GM04504 (cell line): ENCODE results near the gene GPR156.
"Not testable (repeated sequence)": the region's sequence is repeated elsewhere in the genome, so short reads cannot be mapped to it uniquely, and the experiment has no call there.

Experiments
- DNase-seq: peaks from one replicate; pipeline ENCODE4 v3.0.0-alpha.2; 2012; ENCODE audit warnings: low read depth

The GPR156 gene

DNA sequence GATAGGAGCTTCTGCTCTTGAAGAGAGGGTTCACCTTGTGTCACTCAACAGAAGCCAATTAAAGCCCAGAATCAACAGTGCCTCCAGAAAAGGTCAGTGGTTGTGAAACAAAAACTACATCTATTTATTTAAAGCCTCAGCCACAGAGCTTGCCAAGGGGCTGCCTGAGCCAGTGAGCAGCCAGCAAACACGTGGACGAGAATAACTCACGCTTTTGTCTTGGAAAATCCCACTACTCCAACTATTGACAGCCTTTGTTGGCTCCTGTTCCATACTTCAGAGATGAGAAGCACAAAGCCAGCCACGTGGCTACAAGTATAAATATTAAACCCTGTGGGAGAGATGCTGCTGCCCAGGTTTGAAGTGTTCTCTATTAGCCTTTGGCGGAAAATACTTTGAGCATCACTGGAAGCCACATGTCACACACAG, 10.3 kb downstream of the GPR156 start:
- DNase-seq, result no peak

DNA sequence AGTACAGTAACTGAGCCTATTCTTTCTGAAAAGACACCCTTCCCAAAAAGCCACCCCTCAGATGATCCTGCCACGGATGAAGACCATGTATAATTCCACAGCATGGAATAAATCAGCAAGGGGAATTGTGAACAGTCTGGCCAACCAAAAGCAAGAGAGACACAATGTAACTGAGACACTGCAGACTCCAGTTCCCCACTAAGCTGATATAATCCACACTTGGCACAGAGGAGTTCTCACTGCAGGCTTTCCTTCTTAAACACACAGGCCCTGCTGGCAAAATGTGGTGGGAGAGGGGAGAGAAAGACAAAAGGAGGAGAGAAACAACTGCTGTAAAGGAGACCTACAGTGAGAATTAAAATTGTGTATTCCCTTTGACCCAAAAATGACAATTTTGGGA, 12.7 kb downstream of the GPR156 start:
- no peak for DNase-seq

DNA sequence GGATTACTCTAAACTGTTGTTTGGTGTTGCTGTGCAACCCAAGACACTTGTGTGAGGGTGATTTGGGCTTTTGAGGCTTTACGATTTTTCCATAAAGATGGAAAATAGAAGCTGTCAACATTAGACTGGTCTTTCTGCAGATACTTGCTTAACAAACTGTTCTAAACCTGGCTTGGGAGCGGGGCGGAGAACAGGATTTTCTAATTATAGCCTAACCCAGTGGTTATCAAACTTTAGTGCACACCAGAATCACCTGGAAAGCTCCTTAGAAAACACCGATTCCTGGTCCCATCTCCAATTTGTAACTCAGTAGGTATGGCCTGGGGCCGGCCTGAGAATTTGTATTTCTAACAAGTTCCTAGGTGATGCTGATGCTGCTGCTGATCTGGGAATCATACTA, 19.0 kb downstream of the GPR156 start:
- DNase-seq, result no peak

DNA sequence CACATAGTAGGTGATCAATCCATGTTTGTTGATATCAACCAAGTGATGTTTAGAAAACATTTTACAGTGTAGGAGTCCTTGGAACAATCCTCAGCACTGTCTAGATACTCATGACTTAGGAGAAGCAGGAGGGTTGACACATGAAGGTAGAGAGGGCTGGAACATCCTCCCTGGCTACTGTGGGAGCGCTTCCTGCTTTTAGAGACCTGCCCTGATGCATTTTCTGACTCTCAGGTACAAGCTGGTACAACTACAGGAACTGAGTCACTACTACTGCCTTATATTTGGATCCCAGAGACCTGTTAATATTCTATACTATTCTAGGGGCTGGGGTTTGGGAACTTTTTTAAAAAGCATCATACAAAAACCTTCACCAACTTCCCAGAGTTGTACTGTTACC, 20.1 kb downstream of the GPR156 start:
- no peak for DNase-seq

DNA sequence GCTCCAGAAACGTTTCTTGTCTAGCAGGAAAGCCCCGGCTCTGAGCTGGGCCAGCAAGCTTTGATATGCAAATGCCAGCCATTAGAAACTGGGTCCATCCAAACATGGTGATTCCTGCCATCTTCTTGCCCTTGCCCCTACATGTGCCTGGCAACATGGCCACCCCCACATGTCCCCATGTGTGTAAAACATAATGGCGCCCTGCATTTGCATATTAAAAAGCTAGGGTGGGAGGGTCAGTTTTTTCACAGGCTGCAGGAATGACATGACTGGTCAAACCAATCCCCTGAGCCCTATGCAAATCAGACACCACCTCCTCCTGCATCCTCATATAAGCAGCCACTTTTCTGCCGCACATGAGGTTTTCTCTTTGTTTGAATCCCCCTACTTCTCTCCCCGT, 21.2 kb downstream of the GPR156 start:
- DNase-seq, result no peak

DNA sequence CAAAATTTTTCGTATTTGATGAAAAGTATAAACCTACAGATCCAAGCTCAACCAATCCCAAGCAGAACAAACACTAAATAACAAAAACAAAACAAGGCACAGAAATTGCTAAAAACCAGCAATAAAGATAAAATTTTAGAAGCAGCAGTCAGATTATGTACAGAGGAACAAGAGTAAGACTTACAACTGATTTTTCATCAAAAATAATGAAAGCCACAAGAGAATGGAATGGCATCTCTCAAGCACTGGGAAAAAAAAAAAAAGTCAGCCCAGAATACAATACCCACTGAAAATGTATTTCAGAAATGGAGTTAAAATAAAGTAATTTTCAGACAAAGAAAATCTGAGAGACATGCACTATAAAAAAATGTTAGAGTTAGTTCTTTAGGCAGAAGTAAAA, 27.0 kb downstream of the GPR156 start:
- no peak for DNase-seq

DNA sequence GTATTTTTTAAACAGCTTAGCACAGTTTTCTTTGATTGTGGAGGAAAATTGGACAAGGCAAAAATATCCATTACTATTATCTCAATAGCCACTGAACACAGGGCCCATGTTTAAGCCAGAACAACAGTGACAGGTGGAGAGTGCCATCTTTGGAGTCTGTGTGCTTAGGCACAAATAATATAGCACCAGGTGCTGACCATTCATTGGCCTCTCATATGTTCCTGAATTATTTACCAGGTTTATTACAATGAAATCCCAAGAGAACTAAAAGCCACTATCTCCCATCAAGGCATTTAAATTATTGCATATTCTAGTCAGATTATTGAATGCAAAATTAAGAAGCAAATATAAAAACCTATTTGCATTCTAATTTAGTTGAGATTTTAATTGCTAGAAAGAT, 39.6 kb downstream of the GPR156 start:
- no peak for DNase-seq

DNA sequence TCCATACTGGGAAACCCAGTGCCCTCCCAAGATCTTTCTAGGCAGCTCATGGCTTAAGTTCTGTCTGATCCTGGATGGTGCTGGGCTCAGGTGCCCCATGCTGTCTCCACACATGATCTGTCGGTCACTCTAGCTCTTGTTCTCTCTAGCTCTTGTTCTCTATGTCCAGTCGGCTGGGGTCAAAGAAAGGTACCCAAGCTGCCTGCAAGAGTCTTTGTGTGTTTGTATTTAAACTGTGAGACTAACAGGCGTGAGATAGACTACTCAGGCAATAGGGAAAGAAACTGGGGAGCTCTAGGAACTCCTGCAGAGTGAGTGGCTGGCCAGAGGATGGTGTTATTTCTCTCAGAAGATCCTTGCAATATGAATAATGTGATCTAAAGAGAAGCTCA, 40.2 kb downstream of the GPR156 start:
- DNase-seq, result no peak

DNA sequence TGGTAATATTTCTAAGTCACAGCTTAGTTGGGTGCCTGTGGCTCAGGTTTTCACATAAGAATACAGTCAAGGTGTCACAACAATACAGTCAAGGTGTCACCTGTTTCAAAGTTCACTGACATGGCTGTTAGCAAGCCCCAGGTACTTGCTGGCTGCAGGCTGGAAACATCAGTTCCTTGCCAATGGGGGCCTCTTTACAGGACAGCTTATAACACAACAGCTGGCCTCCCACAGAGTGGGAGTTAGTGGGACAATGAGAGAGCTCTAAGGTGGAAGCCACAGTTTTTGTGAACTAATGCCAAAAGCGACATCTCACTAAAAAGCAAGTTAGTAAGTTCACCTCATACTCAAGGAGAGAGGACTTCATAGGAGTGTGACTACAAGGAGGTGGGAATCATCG, 45.4 kb downstream of the GPR156 start:
- DNase-seq, result no peak

DNA sequence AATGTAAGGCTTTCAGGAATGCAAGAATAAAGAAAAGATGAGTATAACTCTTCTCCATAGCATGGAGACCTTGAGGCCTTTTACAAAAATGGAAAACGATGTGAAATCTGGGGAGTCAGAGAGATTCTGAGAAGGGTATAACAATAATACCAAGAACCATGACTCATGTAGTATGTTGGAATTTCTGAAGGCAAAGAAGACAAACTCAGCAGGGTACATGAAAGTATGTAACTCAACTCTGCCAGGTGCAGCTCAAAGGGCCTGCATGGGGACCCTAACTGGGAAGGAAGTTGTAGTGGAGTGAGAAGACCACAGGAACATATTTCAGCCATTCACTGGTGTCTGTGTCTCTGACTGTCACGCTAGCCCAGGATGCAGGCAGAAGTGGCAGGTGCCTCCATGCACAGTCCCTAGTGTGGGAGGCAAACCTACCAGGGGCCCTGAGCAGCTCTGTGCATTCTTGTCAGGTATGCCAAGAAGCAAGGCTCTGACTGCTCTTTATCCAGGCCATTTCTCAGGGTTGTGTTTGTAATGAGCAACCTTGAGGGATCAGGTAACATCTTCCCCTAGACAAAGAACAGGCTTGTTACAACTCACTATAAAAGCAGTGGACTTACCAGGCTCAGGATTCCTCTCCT, 57.2 kb downstream of the GPR156 start:
- no peak for DNase-seq

DNA sequence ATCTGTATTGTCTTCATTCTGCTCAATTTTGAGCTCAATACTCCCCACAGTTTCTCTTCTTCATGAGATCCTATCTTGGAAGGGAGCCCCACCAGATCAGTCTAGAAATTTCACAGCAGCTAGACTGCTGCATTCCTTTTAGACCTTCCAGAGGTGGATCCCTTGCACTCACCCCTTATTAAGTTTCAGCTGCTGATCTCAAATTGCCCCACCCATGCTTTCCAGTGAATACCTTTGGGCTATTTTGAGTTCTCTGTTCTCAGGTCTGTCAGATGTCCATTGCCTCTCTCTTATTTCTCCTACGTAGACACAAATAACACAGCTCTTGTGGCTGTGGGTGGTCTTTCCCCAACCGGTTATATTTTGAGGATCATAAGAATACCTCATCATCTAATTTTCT, 60.8 kb downstream of the GPR156 start:
- DNase-seq, result no peak

DNA sequence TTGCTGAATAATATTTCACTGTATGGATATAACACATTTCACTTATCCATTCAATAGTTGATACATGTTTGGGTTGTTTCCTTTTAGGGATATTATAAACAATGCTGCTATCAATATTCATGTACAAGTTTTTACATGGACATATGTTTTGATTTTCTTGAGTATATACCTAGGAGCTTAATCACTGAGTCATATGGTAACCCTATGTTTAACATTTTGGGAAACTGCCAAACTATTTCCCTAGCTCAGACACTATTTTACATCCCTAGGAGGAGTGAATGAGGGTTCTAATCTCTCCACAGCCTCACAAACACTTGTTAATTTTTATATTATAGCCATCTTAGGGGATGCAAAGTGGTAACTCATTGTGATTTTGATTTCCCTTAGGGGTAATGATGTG, 66.0 kb downstream of the GPR156 start:
- DNase-seq, result no peak

DNA sequence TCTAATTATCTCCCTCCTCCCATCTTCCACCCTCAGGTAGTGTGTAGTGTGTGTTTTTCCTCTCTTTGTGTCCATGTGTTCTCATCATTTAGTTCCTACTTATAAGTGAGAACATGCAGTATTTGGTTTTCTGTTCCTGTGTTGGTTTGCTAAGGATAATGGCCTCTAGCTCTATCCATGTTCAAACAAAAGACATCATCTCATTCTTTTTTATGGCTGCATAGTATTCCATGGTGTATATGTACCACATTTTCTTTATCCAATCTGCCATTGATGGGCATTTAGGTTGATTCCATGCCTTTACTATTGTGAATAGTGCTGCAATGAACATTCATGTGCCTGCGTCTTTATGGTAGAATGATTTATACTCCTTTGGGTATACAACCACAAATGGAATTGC, 68.4 kb downstream of the GPR156 start:
- not testable (repeated sequence) for DNase-seq

DNA sequence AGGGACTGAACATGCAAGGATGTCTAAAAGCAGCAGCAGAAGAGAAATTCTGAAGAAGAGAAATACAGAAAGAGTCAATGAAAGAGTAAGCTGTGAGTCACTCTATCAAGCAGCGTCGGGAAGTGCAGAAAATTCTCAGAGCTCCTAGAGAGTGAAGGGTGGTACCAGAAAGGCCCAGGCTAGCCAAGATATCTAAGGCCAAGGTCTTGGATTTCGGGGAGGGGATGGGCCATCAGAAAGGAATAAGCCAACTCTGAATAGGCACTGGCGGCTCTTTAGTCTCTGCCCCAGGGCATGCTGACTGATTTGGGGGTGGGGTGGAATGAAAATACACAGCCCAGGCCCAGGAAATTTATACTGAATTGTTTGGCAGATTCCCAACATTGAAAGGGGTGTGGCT, 70.8 kb downstream of the GPR156 start:
- DNase-seq, result no peak

DNA sequence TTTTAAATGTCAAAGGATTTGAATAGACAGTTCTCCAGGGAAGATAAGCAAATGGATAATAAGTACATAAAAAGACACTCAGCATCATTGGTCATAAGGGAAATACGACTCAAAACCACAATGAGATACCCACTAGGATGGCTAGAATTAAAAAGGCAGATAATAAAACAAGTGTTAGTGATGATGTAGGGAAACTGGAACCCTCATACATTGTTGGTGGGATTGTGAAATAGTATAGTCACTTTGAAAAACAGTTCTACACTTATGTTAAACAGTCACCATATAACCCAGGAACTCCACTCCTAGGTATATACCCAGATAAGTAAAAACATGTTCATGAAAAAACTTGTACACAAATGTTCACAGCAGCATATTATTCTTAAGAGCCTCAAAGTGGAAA, 72.5 kb downstream of the GPR156 start:
- no peak for DNase-seq

DNA sequence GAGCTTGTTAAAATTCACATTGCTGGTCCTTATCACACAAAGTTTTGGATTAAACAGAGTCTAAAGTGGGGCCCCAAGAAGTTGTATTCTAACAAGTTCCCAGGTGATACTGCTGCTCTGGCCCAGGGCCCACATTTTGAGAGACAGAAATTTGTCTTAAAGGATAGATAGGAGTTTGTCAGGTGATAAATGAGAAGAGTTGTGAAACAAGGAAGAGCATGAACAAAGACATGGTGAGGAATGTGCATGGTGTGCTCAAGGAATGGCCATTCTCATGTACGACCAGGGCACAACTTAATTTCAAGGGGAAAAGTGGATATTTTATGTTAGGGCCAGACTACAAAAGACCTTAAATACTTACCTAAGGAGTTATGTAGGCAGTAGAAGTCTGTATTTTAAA, 75.6 kb downstream of the GPR156 start:
- DNase-seq, result no peak

DNA sequence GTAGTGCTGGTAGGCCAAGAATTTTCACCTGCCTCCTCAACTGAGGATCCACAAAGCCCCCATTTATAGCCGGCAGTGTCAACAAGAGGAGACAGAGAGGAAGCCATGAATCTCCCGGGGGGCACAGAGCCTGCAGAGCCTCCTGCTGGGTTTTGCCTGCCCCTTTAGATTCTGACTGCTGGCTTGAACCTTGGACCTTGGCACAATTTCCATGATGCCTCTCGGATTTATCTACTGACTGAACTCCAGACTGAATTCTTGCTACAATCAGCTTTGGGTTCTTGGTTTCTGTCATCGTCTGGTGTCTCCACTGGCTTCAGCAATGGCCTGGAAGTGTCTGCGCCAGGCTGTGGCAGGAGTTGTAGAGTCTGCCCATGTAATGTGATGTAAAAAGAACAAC, 80.7 kb downstream of the GPR156 start:
- DNase-seq, result no peak

DNA sequence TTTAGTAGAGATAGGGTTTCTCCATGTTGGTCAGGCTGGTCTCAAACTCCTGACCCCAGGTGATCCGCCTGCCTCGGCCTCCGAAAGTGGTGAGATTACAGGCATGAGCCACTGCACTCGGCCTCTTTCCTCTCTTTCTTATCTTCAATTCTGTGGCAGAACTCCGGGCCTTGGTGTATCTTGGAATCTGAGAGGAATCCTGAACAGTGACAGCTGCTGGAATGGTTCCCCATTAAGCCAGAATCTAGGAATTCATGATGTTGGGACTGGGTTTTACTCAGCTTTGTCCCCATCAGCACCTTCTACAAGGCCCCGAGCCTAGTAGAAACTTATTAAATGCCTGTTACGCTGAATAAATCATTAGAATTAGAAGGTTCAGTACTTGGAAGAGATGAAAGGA, 81.4 kb downstream of the GPR156 start:
- DNase-seq, result no peak

DNA sequence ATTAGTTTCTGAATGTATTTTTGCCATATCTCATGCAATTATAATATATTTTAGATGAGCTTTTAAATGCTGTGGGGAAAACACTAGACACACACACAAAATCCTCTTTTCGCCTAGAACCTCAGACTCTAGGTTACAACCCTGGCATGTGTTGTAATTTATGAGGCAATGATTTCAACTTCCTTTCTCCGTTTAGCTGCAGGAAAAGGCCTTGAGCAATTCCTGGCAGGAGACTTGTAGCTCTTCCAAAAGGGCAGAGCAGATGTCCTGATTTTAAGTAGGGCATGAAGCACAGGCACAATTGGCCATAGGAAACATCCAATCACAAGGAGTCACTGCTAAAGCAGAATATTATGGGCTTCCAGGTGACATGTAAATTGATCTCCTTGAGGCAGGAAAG, 82.0 kb downstream of the GPR156 start:
- peak; percentile 85 for DNase-seq

DNA sequence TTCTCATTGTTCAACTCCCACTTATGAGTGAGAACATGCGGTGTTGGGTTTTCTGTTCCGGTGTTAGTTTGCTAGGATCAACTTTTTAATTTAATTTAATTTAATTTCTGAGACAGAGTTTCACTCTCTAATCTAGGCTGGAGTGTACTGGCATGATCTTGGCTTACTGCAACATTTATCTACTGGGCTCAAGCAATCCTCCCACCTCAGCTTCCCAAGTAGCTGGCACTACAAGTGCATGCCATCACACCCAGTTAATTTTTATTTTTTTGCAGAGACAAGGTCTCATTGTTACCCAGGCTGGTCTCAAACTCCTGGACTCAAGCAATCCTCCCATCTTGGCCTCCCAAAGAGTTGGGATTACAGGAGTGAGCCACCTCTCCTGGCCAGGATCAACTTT, 82.7 kb downstream of the GPR156 start:
- DNase-seq, result no peak

DNA sequence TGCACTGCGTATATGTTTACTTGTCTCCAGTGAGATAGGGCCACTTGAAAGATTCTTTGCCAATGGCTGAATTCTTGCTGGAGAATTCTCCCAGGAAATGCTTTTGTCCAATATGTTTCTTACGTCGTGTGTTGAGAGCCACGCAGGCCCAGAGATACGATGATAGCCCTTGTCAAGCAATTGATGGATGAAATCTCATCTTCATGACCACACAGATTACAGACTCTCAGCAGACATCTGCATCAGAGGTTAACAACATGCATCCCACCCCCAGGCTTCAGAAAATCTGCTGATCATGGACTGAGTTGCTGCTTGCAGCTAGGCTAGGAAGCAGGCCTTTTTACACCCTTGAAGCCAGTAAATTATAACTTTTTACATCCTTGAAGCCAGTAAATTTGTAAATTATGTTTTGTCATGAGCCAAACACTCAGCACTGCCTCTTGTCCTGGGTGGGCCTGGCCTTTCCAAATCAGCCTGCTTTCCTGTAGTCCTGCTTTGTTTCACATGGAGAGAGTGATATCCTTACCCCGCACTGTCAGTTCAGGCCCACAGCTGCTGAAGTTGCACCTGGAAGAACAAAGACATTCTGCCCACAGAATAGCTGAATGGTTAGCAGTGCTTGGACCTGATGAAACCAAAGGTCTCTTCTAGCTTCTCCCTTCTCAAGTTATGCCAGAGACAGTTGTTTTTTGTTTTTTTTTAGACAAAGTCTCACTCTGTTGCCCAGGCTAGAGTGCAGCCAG, 84.4 kb downstream of the GPR156 start:
- no peak for DNase-seq

DNA sequence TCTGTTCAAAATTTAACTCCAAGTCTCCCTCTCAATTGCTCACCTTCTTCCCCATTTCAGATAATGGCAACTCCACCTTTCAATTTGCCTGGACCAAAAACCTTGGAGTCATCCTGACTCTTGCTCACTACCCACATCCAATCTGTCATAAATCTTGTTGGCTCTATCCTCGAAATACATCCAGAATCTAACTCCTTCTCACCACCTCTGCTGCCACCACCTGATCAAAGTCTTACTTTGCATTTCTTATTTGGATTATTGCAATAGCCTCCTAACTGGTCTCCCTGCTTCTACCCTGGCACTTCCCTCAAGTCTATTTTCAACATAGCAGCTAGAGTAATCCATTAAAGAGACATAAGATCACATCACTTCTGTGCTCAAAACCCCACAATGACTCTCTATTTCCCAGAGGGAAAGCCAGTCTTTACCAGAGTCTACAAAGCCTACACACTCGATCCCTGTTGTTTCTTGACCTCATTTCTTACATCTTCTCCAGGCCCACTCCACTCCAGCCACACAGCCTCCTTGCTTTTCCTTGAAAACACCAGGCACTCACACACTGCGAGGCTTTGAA, 86.6 kb downstream of the GPR156 start:
- DNase-seq, result no peak

DNA sequence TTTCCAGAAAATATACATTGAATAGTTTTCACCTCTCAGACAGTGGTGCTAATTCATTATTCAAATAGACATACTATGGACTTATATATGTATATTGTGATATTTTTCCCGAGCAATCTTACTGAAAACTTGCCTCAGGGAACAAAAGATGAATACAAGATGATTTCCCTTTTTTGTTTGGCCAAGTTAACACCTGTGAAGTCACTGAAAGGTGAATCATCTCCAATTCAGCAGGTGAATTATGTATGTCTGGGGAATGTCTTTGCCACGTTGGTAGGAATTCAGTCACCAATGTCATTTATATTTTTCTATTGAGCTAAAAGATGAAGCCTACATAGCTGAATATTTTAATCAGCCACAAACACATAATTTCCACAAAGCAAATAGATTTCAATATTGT, 88.2 kb downstream of the GPR156 start:
- no peak for DNase-seq

DNA sequence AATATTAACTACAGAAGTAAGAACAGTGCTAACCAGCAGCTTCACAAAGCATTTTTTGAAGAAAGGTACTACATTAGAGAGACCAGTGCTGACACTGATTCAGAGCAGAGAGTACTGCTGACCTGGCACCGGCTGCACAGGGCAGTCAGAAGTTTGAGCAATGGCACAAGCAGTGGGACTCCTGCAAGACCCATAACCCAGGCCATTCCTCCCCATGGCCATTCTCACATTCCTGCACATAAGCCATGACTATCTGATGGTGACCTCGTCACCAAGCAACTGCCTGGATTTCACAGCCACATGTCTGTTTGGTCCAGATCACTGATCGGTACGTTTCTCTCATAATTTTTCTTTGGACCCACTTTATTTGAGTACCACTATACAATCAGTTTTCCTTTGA, 88.7 kb downstream of the GPR156 start:
- DNase-seq, result no peak
